CD4-positive, alpha-beta T cell treated with Interleukin-17A for 1 hour (primary cell): Measurements from ENCODE around the gene NME5.
"Not testable (repeated sequence)": the region's sequence is repeated elsewhere in the genome, so short reads cannot be mapped to it uniquely, and the experiment has no call there.

Experiments used
- DNase-seq: peaks from one replicate; pipeline ENCODE4 v3.0.0-alpha.2; 2020

The NME5 gene

DNA sequence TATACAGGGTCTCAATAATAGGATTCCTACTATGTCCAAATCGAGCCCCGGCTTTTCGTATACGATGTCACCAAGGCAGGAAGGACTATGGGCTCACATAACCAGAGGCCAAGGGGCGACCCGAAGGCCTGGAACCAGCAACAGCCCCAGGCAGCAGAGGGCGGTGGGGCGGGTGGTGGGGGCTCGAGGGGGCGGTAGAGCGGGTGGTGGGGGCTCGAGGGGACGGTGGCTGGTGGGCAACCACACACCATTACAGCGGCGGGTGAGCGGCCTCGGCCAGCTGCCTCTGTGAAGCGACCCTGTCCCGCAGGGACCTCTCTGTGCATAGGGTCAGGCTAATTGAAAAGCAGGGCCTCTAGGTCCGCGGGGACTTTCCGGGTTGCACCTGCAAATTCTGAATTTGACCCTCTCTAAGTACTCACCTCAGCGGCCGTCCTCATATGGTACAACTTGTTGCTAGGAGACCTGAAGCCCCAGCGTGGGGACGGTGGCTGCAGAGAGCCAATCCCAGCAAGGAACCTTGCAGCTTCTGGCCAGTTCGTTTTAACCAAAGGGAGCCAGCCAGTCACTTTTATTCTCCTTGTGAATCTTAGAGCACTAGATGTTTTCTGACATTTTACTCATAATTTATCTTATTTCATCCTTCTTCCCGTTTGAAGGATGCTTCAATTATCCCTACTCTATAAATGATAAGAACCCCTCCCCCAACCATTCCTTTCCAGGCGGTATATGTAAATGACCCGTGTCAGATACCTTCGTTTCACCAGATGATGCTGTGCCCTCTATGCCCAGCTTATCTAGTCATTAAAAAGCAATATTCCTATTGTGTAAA lies at the start of gene NME5:
Gene NME5 (minus strand): TSS at position 480 of the 832 bp plus-strand sequence. CDS start 648 bp downstream, outside the sequence.
- DNase-seq = no peak

GRCh38 chr5:138188626-138189025 lies 49.4 kb upstream of the NME5 start:
- DNase-seq = no peak

DNA sequence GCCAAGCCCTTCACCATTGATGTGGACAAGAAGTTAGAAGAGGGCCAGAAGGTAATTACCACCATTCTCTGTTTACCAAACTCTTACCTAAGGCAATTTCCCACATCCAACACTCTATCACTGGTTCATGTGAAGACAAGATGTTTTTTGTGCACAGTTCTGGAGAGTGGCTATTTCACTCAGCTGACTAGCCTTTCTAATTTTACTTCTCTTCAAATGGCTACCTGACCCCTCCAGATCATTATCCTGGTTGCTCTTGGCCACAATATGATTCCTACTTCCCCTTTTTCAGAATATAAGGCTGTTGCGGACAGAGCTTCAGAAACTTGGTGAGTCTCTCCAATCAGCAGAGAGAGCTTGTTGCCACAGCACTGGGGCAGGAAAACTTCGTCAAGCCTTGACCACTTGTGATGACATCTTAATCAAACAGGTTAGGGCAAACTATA lies 46.8 kb upstream of the NME5 start:
- DNase-seq = no peak

DNA sequence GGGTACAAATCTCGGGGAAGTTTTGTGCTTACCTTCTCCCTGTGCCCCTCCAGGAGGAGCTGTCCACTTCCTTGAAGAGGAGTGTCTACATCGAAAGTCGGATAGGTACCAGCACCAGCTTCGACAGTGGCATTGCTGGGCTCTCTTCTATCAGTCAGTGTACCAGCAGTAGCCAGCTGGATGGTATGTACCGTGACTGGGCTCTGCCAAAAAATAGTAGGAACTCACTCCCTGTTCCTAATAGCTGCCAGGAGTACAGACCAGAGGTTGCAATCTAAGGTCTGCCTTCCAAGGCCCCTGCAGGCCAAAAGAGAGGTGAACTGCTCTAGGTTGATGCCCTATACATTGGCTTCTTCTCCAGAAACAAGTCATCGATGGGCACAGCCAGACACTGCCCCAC lies 43.6 kb upstream of the NME5 start:
- DNase-seq = no peak

GRCh38 chr5:138180841-138181240 lies 41.6 kb upstream of the NME5 start:
- DNase-seq = no peak

DNA sequence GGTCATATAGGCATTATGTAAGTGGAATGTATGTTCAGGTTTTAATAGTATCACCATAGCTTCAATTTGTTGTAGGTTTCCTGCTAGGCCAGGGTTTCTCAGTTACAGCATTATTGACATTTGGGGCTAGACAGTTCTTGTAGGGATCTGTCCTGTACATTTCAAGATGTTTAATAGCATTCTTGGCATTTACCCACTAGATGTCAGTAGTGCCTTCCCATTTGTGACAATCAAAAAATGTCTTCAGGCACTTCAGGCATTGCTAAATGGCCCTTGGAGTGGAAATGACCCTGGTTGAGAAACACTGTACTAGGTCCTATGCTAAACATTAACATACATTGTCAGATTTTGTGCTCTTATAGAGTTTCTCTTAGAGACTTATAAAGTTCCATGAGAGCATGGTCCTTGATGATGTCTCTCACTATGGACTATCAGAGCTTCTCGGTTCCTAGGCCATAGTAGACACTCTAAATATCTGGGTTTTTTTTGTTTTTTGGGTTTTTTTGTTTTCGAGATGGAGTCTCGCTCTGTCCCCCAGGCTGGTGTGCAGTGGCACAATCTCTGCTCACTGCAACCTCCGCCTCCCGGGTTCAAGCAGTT lies 41.1 kb upstream of the NME5 start:
- peak; percentile 61 for DNase-seq

- no peak for DNase-seq
These were observed 40.1 kb upstream of the NME5 start for GRCh38 chr5:138179277-138179857.

GRCh38 chr5:138178516-138179276 lies 39.5 kb upstream of the NME5 start, which contains the start of the genes BRD8 and KIF20A:
TSS of gene BRD8 (minus strand) at chr5:138178630. CDS start at chr5:138178614, 16 bp downstream.
TSS of gene KIF20A (plus strand) at chr5:138179112. CDS start at chr5:138179681, 569 bp downstream.
- peak; percentile 94 for DNase-seq

GRCh38 chr5:138177941-138178515 lies 38.8 kb upstream of the NME5 start:
- DNase-seq = peak; percentile 23

- DNase-seq = no peak
These were observed 31.1 kb upstream of the NME5 start for GRCh38 chr5:138170299-138170698.

DNA sequence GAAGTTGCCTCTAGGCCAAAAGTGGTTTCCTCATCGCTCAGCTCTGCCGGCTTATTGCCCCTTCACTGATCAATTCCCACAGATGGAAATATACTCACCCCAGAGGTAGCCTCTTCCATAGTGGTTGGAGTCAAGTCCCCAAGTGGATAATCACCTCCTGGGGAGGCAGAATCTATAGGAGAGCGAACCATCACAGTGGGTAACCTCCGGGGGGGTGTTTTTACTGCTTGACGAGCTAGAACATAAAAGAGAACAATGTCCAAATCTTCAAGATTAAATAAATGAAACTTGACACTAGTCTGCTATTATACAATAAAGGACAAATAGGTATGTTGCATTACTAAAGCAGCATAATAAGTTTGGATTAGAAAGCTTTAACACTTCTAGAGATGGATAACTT lies 29.9 kb upstream of the NME5 start:
- DNase-seq = no peak

GRCh38 chr5:138163721-138164120 lies 24.5 kb upstream of the NME5 start:
- no peak for DNase-seq

DNA sequence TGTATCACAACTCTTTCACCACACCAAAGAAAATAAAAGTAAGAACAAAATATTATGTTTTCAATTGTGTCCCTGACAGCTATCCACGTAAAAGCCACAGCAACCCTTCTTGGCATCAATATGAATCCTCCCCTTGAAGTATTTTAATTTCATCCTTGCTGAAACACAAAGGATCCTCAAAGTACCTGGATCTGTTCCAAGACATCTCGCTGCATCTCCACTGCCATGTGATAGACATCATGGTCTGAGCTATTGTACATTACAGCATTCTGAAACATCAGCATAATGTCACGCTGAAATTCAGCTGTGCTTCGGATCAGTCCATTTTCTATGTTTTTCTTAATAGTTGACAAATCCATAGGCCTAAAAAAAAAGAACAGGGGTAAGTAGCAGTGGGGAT lies 21.5 kb upstream of the NME5 start:
- DNase-seq = no peak

DNA sequence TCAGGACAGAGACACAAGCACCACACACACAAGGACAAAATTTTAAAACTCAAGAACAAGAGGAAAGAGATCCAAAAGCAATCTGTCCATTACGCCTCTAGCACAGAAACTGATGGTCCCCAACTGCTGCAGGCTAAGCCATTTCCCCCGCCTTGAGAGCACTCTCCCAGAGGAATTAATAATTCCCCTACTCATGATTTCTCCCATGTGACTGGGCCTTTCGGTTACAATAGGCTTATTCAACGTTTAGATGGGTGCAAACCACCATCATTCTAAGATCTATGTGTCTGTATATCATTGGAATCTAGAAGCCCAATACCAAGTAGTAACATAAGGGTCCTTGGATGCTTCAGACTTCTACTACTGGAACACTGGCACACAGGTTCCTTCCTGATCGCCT lies 20.4 kb upstream of the NME5 start:
- no peak for DNase-seq

DNA sequence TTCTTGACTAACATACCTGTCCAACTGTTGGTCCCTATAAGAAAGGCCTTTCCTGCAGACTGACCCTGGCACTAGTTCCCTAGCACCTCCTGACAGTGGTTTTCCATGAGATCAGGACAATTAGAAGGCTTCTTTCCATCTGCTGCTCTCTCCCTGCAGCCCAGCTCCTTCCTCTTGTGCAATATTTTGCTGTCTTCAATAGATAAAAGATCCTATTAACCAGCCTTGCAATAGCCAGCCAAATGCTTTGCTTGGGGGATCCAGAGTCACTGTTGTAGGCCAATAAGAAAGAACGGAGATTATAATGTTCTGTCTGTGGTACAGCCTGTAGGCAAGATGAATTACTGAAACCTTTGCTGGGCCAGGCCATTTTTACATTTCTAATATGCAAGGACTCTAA lies 18.4 kb upstream of the NME5 start:
- DNase-seq = no peak

DNA sequence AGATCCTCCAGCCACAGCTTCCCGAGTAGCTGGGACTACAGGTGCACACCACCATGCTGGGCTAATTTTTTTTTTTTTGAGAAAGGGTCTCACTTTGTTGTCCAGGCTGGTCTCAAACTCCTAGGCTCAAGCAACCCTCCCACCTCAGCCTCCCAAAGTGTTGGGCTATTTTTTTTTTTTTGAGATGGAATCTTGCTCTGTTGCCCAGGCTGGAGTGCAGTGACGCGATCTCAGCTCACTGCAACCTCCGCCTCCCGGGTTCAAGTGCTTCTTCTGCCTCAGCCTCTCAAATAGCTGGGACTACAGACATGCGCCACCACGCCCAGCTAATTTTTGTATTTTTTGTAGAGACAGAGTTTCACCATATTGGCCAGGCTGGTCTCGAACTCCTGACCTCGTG lies 16.7 kb upstream of the NME5 start:
- DNase-seq = not testable (repeated sequence)

GRCh38 chr5:138149530-138149929 lies 10.3 kb upstream of the NME5 start:
- DNase-seq = no peak

DNA sequence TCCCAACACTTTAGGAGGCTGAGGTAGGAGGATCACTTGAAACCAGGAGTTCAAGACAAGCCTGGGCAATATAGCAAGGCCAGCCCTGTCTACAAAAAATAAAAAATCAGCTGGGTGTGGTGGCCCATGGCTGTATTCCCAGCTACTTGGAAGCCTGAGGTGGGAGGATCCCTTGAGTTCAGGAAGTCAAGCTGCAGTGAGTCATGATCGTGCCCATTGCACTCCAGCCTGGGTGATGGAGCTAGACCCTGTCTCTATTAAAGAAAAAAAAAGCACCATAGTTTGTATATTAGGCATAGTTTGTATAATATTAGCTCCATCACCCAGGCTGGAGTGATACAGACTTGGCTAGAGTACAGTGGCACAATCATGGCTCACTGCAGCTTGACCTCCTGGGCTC lies 9.6 kb upstream of the NME5 start:
- no peak for DNase-seq

DNA sequence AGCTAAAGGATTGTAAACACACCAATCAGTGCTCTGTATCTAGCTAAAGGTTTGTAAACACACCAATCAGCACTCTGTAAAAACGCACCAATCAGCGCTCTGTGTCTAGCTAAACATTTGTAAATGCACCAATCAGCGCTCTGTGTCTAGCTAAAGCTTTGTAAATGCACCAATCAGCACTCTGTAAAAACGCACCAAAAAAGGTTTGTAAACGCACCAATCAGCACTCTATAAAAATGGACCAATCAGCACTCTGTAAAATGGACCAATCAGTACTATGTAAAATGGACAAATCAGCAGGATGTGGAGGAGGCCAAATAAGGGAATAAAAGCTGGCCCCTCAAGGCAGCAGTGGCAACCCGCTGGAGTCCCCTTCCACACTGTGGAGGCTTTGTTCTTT lies 4.3 kb upstream of the NME5 start:
- not testable (repeated sequence) for DNase-seq

GRCh38 chr5:138141734-138142133 lies 2.5 kb upstream of the NME5 start:
- DNase-seq = no peak

DNA sequence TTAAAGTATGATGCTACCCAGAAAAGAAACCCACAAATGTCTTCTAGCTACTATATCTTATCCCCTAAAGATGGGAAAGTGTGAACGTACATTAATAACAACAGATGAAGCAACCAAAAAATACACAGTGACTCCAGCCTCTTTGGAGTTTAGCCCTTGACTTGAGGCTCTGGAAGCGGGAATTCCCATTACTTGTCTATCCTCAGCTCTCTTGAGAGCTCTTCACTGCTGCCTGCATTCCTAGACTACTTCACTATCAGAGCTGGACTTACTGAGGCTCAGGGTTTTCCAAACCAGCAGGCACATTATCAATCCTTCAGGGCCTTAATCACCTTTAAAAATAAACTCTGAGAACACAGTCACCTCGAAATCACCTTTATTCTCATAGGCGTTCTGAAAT lies 1.0 kb upstream of the NME5 start:
- DNase-seq = no peak

DNA sequence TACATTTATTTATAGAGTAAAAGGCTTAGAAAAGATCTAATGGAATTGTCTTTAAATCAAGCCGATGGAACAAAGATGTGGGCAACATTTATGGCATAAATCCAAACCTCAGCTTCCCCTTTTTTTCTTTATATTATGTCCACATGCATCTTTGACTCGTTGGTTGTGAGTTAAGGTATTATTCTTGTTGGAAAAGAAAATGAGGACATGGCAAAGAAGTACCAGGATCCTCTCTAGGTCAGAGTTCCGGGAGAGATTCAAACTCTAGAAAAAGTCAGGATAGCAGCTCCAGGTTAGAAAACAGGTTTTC lies 508 bp upstream of the NME5 start:
- DNase-seq = no peak

- no peak for DNase-seq
These were observed 6.7 kb downstream of the NME5 start for GRCh38 chr5:138132543-138132942.
